IPS-NIHi7 (cell line): ENCODE measurements around the gene PSMD11.
"Not testable (repeated sequence)": the region's sequence is repeated elsewhere in the genome, so short reads cannot be mapped to it uniquely, and the experiment has no call there.

Experiments used
- DNase-seq: peaks from one replicate; pipeline ENCODE4 v3.0.0; 2012; ENCODE audit warnings: mixed read lengths; ENCODE audit errors: extremely low spot score

Gene PSMD11

GRCh38 chr17:32444301-32445073 lies at the start of gene PSMD11:
TSS of gene PSMD11 (plus strand) at chr17:32444510. CDS start at chr17:32444524, 14 bp downstream.
- peak; percentile 100 for DNase-seq

- DNase-seq = no peak
These were observed 48.0 kb upstream of the PSMD11 start for GRCh38 chr17:32396343-32396742.

- DNase-seq = no peak
These were observed 45.4 kb upstream of the PSMD11 start for GRCh38 chr17:32398946-32399345.

- DNase-seq = not testable (repeated sequence)
These were observed 34.2 kb upstream of the PSMD11 start for GRCh38 chr17:32410085-32410484.

GRCh38 chr17:32426894-32427293 lies 17.4 kb upstream of the PSMD11 start:
- no peak for DNase-seq

GRCh38 chr17:32429598-32429997 lies 14.7 kb upstream of the PSMD11 start:
- DNase-seq = no peak

GRCh38 chr17:32440722-32441121 lies 3.6 kb upstream of the PSMD11 start:
- no peak for DNase-seq

GRCh38 chr17:32441886-32442285 lies 2.4 kb upstream of the PSMD11 start:
- DNase-seq = no peak

- no peak for DNase-seq
These were observed 446 bp upstream of the PSMD11 start for GRCh38 chr17:32443827-32444300.

GRCh38 chr17:32445074-32445415 lies 735 bp downstream of the PSMD11 start:
- DNase-seq = peak; percentile 42

- DNase-seq = no peak
These were observed 1.2 kb downstream of the PSMD11 start for GRCh38 chr17:32445497-32445896.

- DNase-seq = no peak
These were observed 1.7 kb downstream of the PSMD11 start for GRCh38 chr17:32445971-32446370.

- DNase-seq = no peak
These were observed 2.6 kb downstream of the PSMD11 start for GRCh38 chr17:32446949-32447348.

GRCh38 chr17:32449963-32450362 lies 5.7 kb downstream of the PSMD11 start:
- DNase-seq = no peak

- not testable (repeated sequence) for DNase-seq
These were observed 6.1 kb downstream of the PSMD11 start for GRCh38 chr17:32450379-32450778.

- no peak for DNase-seq
These were observed 7.6 kb downstream of the PSMD11 start for GRCh38 chr17:32451879-32452278.

GRCh38 chr17:32452281-32452680 lies 8.0 kb downstream of the PSMD11 start:
- no peak for DNase-seq

- no peak for DNase-seq
These were observed 9.1 kb downstream of the PSMD11 start for GRCh38 chr17:32453370-32453769.

- no peak for DNase-seq
These were observed 14.1 kb downstream of the PSMD11 start for GRCh38 chr17:32458371-32458770.

GRCh38 chr17:32460054-32460453 lies 15.7 kb downstream of the PSMD11 start:
- DNase-seq = no peak

GRCh38 chr17:32461498-32461852 lies 17.2 kb downstream of the PSMD11 start:
- no peak for DNase-seq

GRCh38 chr17:32461853-32462617 lies 17.7 kb downstream of the PSMD11 start:
- peak; percentile 57 for DNase-seq

GRCh38 chr17:32463304-32463703 lies 19.0 kb downstream of the PSMD11 start:
- DNase-seq = no peak
